HG03064 (cell line): ENCODE measurements around the gene ST8SIA2.

Experiments used
- ATAC-seq: cut with Tn5 transposase; IDR thresholded peaks from one replicate; pipeline ENCODE4 v1.9.1; 2021; ENCODE audit warnings: low read depth; ENCODE audit not compliant: unreplicated experiment

Gene ST8SIA2

GRCh38 chr15:92430069-92430440, 36.4 kb downstream of the ST8SIA2 start:
- ATAC-seq: no peak

GRCh38 chr15:92435145-92435544, 41.5 kb downstream of the ST8SIA2 start:
- no peak for ATAC-seq

- no peak for ATAC-seq
These were observed 44.8 kb downstream of the ST8SIA2 start for GRCh38 chr15:92438471-92438870.

GRCh38 chr15:92443381-92443780, 49.7 kb downstream of the ST8SIA2 start:
- ATAC-seq: no peak

GRCh38 chr15:92444631-92445030, 51.0 kb downstream of the ST8SIA2 start:
- ATAC-seq: no peak

- ATAC-seq: no peak
These were observed 54.7 kb downstream of the ST8SIA2 start for GRCh38 chr15:92448370-92448769.

GRCh38 chr15:92449476-92449875, 55.8 kb downstream of the ST8SIA2 start:
- ATAC-seq: no peak

GRCh38 chr15:92451225-92451825, 57.6 kb downstream of the ST8SIA2 start:
- ATAC-seq: no peak

GRCh38 chr15:92452143-92452542, 58.5 kb downstream of the ST8SIA2 start:
- ATAC-seq: no peak

GRCh38 chr15:92453607-92454006, 59.9 kb downstream of the ST8SIA2 start:
- no peak for ATAC-seq

- no peak for ATAC-seq
These were observed 60.9 kb downstream of the ST8SIA2 start for GRCh38 chr15:92454555-92455105.

GRCh38 chr15:92455271-92455670, 61.6 kb downstream of the ST8SIA2 start:
- ATAC-seq: no peak

GRCh38 chr15:92457471-92458041, 63.9 kb downstream of the ST8SIA2 start:
- no peak for ATAC-seq

GRCh38 chr15:92460023-92460422, 66.3 kb downstream of the ST8SIA2 start:
- ATAC-seq: no peak

GRCh38 chr15:92462424-92463125, 68.9 kb downstream of the ST8SIA2 start:
- ATAC-seq: no peak

GRCh38 chr15:92463352-92463751, 69.7 kb downstream of the ST8SIA2 start:
- no peak for ATAC-seq

- no peak for ATAC-seq
These were observed 70.1 kb downstream of the ST8SIA2 start for GRCh38 chr15:92463826-92464225.

GRCh38 chr15:92466834-92467233, 73.2 kb downstream of the ST8SIA2 start:
- ATAC-seq: no peak

- ATAC-seq: no peak
These were observed 73.6 kb downstream of the ST8SIA2 start for GRCh38 chr15:92467245-92467644.

GRCh38 chr15:92468991-92469390, 75.3 kb downstream of the ST8SIA2 start:
- ATAC-seq: no peak

GRCh38 chr15:92471288-92471687, 77.6 kb downstream of the ST8SIA2 start:
- ATAC-seq: no peak

- no peak for ATAC-seq
These were observed 80.1 kb downstream of the ST8SIA2 start for GRCh38 chr15:92473756-92474155.
